ENCODE measurements around the gene MRAS.
"Not testable (repeated sequence)": the region's sequence is repeated elsewhere in the genome, so short reads cannot be mapped to it uniquely, and the experiment has no call there.

The MRAS gene

DNA sequence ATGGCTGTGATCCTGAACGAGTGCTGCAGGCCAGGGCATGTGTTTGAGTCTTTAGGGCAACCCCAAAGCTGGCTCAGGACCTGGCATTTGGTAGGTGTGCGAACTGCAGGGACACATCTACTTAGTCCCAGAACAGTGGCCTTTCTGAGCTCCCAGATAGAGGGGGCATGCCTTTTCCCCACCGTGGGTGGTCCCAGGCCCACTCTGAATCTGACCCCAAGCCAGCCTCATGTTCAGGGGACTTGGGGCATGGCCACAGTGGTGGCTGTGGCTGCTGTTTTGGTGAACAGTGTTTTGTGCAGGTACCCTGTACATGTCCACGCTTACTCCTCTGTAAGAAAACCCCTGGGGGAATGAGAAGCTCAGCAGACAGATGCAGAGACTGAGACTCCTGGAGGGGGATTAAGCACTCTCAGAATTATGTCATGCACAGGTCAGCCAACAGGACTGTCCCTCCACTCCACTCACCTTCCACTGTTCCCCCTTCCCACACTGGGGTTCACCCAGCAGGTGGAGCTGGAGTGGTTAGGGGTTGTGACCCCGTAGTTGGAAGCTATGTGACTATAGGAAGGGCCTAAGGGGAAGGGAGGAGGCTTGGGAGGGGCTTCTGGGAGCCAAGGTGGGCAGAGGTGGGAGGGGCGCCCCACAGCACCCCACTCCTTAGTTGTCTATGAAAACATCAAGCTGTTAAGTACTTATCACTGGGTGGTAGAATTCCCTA lies 102.5 kb downstream of the MRAS start:
- peak; percentile 34 for DNase-seq

DNA sequence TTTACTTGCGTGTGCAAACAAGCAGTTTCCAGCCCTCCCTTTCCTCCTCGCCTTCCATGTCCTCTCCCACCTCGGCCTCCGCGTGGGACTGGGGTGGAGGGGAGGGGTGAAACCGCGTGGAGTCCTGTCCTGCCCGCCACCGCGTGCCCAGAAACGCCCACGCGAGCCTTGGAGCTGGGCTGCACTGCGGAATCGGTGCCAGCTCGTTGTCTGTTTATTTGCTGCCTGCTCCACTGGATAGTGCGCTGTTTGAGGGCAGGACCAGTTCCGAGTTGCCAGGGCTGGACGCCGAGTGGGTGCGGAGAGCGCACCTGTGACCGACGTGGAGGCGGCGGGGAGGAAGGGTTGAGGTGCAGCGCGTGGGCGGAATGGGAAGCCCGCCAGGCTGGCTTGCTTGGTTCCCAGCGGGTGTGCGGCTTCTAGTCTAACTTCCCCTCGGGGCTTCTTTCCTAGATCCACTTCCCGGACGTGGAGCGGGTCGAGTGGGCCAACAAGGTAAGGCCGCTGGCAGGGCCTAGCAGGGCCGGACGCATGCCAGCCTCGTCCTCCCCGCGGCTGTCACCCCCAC lies 103.3 kb downstream of the MRAS start:
- no peak for DNase-seq

DNA sequence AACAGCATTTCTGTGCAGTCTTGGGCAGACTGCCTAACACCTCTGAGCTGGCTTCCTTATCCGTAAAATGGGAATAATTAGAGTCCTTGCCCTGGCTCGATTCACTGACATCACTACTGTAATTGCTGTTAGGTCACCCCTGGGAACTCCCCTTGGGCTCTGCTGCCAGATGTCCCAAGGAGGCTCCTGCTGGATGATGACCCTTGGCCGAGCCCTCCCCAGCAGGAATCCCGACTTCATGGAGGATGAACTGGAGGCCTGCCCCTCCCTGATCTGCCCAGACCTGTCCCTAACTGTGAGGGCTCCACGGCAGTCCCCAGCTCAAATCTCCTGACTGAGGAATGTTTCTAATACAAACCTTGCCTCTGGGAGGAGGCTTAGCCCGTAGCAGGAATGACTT lies 104.1 kb downstream of the MRAS start:
- no peak for DNase-seq

DNA sequence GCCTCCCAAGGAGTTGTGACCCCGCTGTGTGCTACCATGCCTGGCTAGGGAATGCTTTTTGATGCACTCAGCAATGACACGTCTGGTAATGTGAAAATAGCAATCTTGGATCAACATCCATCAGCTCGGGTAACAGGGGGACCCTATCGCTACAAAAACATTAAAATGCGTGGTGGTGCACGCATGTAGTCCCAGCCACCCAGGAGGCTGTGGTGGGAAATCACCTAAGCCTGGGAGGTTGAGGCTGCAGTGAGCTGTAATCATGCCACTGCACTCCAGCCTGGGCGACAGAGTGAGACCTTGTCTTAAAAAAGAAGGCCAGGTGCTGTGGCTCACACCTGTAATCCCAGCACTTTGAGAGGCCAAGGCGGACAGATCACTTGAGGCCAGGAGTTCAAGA lies 105.6 kb downstream of the MRAS start:
- DNase-seq = not testable (repeated sequence)
